Mesenteric fat pad (tissue), 1 donor: ENCODE data around the gene FGGY. TPM values are rescaled to one million over a fixed set of nuclear protein-coding genes. Genes with fewer than 3 reads are reported as not detected.
"Not testable (repeated sequence)": the region's sequence is repeated elsewhere in the genome, so short reads cannot be mapped to it uniquely, and the experiment has no call there.

Experiments
- DNase-seq: peaks from one replicate; pipeline ENCODE4 v3.0.0-alpha.2; 2020; ENCODE audit warnings: low spot score
- total RNA-seq: library from RNA; stranded (reverse); fragmentation: NEBNext Ultra II Directional; extraction: Animal tissue kit (Norgen Biotek cat#: 25700); gene quantifications from one replicate; pipeline ENCODE4 v1.2.1, GENCODE V29; 2021
- donor health status: DM: yes; HTN: yes; CAD: no.

Gene FGGY
- total RNA-seq, 1 donor from 2014 or later, result 13.8 TPM

GRCh38 chr1:59720326-59721115, 423.6 kb downstream of the FGGY start:
- no peak for DNase-seq

- DNase-seq, result no peak
These were observed 433.4 kb downstream of the FGGY start for GRCh38 chr1:59730302-59730701.

GRCh38 chr1:59730759-59731478, 434.0 kb downstream of the FGGY start:
- no peak for DNase-seq

- no peak for DNase-seq
These were observed 434.7 kb downstream of the FGGY start for GRCh38 chr1:59731591-59731990.

- no peak for DNase-seq
These were observed 435.5 kb downstream of the FGGY start for GRCh38 chr1:59732214-59732955.

GRCh38 chr1:59733443-59734141, 436.7 kb downstream of the FGGY start:
- DNase-seq, result no peak

- not testable (repeated sequence) for DNase-seq
These were observed 439.0 kb downstream of the FGGY start for GRCh38 chr1:59735927-59736326.

GRCh38 chr1:59736744-59737143, 439.9 kb downstream of the FGGY start:
- no peak for DNase-seq

GRCh38 chr1:59737638-59738037, 440.7 kb downstream of the FGGY start:
- DNase-seq, result no peak

- DNase-seq, result no peak
These were observed 441.3 kb downstream of the FGGY start for GRCh38 chr1:59738152-59738551.

GRCh38 chr1:59738591-59739015, 441.7 kb downstream of the FGGY start:
- DNase-seq, result no peak

- no peak for DNase-seq
These were observed 442.2 kb downstream of the FGGY start for GRCh38 chr1:59739111-59739510.

GRCh38 chr1:59742526-59742925, 445.6 kb downstream of the FGGY start:
- DNase-seq, result no peak

GRCh38 chr1:59743324-59744091, 446.6 kb downstream of the FGGY start:
- no peak for DNase-seq

- no peak for DNase-seq
These were observed 450.6 kb downstream of the FGGY start for GRCh38 chr1:59747420-59748024.

- no peak for DNase-seq
These were observed 451.2 kb downstream of the FGGY start for GRCh38 chr1:59748123-59748522.

- no peak for DNase-seq
These were observed 453.6 kb downstream of the FGGY start for GRCh38 chr1:59750328-59751003.

GRCh38 chr1:59751004-59751395, 454.1 kb downstream of the FGGY start:
- DNase-seq, result no peak

- no peak for DNase-seq
These were observed 454.9 kb downstream of the FGGY start for GRCh38 chr1:59751801-59752200.
